ENCODE results near the gene RBM28.

GRCh38 chr7:128366300-128366699, 22.6 kb upstream of the RBM28 start:
- TF ChIP-seq CTCF (conservative IDR thresholded peaks at IDR 0.05; ENCODE audit: low read depth, low read length) = no peak
- no peak for TF ChIP-seq EZH2 (IDR thresholded peaks at IDR 0.05; ENCODE audit: low read length, unreplicated experiment)
- no peak for TF ChIP-seq EZH2phosphoT487 (IDR thresholded peaks at IDR 0.05; ENCODE audit: borderline replicate concordance, low read length)

Data from PC-3 (cell line).